Gastroesophageal sphincter (tissue), 3 donors: ENCODE data around the gene LBP.

Experiments used
- CTCF ChIP-seq, 4 experiments: fragments of 200-600 bp in 2 of 4; fragments of 450-650 bp in 2 of 4; sonication (generic) in 1 of 4; IDR thresholded peaks; one replicate each; pipeline ENCODE4 v1.5.1; 2017 to 2019; ENCODE audit warnings: antibody characterized with exemption in 4 of 4, mild to moderate bottlenecking in 2 of 4, moderate library complexity in 2 of 4
- EP300 ChIP-seq: sonication (generic); formaldehyde crosslinking; IDR thresholded peaks from one replicate; pipeline ENCODE4 v1.6.1; 2017; ENCODE audit warnings: antibody characterized with exemption, mild to moderate bottlenecking
- POLR2A ChIP-seq, 2 donors: fragments of 450-650 bp; IDR thresholded peaks; one replicate each; pipeline ENCODE4 v1.6.1; 2017; ENCODE audit warnings: antibody characterized with exemption in 2 of 2, mild to moderate bottlenecking in 2 of 2, moderate library complexity in 1 of 2
- POLR2AphosphoS5 ChIP-seq: sonication (generic); formaldehyde crosslinking; IDR thresholded peaks from one replicate; pipeline ENCODE4 v1.6.1; 2017; ENCODE audit warnings: antibody characterized with exemption

- TF ChIP-seq CTCF (IDR thresholded peaks at IDR 0.05) (no peak), POLR2AphosphoS5 (no peak), POLR2A (IDR thresholded peaks at IDR 0.05) (no peak), EP300 (no peak)
These were observed 20.4 kb upstream of the LBP start for GRCh38 chr20:38325905-38326304.
